Panc1 (cell line): Measurements from ENCODE around the gene PRLR.

Experiments used
- CTCF ChIP-seq: fragments of 450-650 bp; IDR thresholded peaks from 2 replicates; pipeline ENCODE4 v1.5.1; 2017; ENCODE audit warnings: mild to moderate bottlenecking
- POLR2AphosphoS5 ChIP-seq: IDR thresholded peaks from 2 replicates; pipeline ENCODE4 v1.6.1; 2012; ENCODE audit warnings: mild to moderate bottlenecking, low read depth, low read length, moderate library complexity
- REST ChIP-seq, 2 experiments: IDR thresholded peaks; 2 replicates each; pipeline ENCODE4 v1.6.1; 2011 to 2012; ENCODE audit warnings: low read depth in 2 of 2, control low read depth in 1 of 2, low read length in 1 of 2, mild to moderate bottlenecking in 1 of 2, moderate library complexity in 1 of 2; ENCODE audit not compliant: insufficient read depth in 1 of 2
- SIN3A ChIP-seq: IDR thresholded peaks from 2 replicates; pipeline ENCODE4 v1.6.1; 2012; ENCODE audit warnings: low read depth, mild to moderate bottlenecking, low read length, moderate library complexity, borderline replicate concordance; ENCODE audit not compliant: insufficient read depth
- TCF7L2 ChIP-seq: IDR thresholded peaks from 2 replicates; pipeline ENCODE4 v1.6.1; 2011; ENCODE audit warnings: mild to moderate bottlenecking, low read depth, low read length, inconsistent platforms

GRCh38 chr5:35029333-35029732 is 201.0 kb downstream of the PRLR start:
- no peak for TF ChIP-seq CTCF
- TF ChIP-seq TCF7L2, result no peak
- no peak for TF ChIP-seq POLR2AphosphoS5
- no peak for TF ChIP-seq REST (IDR thresholded peaks at IDR 0.05; ENCODE audit: insufficient read depth in 1 of 2, low read depth in 2 of 2, low read length in 1 of 2)
- no peak for TF ChIP-seq SIN3A
